NCI-H2107 (cell line): ENCODE results near the gene TFIP11.

ENCODE experiments used
- DNase-seq: peaks from one replicate; lab custom pipeline; 2025; lab: John Stamatoyannopoulos, UW

The TFIP11 gene

DNA sequence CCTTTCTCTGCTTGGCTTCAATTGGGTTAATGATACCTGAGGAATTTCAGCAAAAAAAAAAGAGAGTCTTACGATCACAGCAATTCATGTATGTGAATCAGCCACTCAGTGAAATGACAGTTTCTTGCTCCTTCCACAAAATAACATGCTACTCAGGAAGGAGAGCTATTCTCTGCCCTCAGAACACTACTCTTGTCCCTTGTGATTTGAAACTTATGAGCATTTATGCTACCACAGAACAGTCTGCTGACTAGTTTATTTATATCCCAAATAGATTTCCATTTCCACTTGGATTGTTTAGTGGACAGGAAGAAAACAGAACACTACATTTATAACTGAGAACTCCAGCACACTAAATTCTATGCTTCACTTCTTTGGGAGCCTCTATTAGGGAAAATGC lies 8.5 kb downstream of the TFIP11 start:
- no peak for DNase-seq

DNA sequence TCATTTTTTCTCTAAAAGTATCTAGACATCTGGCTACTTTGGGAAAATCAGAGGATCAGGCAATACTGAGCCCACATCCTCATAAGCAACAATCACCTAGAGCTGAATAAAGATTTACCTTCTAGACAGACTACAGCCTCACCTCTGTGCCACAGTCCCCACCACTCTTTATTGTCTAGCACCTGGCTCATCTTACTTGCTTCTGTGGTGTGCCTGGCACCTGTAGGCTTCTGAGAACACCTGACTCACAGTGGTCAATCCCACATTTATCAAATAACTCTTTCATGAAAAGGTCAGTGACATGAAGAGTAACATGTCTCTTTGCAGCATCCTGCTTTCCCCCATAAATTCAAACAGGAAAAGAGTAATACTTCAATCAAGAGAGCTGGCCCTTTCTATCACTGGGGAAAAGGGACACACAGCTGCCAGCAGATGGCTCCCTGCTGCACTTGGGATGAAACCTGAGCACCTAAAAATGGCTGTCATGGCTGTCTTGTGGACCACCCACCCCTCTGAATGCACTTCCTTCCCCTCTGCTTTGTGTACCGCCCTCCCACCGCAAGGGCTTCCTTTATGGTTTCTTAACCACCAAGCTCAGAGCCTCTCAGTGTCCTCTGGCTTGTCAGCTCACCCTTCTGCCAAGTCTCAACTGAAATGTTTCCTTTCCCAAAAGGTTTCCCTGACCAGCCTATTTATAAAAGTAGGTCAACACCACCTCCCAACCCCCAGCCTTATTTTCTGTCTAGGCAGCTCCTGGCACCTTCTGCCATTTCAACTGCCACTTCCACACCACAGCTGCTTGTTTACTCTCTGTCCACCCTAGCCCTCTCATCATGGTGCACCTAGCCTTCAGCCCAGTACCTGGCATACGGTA lies 9.3 kb downstream of the TFIP11 start:
- no peak for DNase-seq

DNA sequence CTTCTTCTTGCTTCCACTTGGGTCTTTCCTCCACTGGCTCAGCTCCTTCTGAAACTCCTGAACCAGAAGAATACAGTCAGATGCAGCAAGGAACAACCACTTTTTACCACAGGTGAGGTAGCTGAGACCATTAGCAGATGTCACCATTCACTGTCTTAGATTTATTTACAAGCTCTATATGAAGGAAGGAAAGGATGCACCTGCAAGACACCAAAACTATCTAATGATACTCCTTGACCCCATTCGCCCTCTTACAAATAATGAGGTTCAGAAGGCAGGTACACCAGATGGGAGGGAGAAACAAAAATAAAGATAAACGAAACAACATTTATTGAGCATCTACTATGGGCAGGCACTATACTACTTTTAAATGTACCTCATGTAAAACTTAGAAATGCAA lies 10.3 kb downstream of the TFIP11 start:
- DNase-seq = no peak

DNA sequence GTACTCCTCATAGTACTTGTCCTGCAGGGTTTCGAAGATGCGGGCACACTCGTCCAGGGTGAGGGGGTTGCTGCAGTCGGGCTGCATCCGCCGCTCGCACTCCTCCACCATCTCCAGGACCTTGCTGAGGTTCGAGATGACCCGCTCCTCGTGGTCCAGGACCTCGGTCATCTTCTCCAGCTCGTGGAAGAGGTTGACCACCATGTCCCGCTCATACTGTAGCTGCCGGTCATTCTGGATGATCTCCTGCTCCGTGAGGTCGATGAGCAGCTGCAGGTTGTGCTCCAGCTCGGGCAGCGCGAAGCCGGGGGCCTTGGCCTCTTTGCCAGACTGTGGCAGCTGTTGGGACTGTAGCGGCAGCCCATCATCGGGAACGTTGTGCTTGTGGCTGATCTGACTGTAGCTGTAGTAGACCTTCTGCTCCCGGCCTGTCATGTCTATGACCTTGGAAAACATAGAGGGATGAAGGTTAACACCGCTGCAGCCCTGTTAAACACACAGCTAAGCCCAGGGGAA lies 13.0 kb downstream of the TFIP11 start:
- no peak for DNase-seq

DNA sequence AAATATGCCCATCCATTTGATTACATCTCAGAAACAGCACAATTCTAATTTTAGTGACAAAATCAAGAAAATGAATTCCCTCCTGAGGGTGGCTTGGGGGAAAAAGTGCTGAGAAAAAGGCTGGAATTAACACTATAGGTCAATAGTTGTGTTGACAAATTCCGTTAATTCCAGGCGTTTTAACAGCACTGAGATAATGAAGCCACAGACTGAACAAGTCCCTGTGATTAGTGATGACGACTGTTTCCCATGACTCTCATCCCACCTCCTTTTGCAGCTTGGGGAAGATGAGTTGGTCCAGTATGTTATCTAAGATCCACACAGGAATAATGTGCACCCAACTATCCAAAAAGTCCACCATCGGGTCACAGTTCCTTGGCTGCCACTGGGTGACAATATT lies 15.8 kb downstream of the TFIP11 start:
- no peak for DNase-seq

DNA sequence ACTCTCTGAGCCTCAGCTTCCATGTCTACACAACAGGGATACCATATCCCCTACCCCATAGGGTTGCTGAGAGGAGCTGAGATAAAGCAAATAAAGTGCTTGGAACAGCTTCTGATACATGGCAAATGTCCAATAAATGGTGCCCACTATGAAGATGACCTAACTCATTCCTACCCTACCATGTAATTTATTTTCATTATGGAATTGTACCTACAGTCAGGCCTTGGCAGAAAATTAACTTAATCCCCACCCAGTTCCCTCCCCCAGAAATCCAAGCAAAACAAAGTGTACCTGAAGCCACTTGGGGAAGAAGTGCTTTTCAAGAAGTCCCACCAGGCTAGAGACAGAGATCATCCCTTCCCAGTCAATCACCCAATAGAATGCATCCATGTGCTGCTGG lies 17.8 kb downstream of the TFIP11 start:
- no peak for DNase-seq

DNA sequence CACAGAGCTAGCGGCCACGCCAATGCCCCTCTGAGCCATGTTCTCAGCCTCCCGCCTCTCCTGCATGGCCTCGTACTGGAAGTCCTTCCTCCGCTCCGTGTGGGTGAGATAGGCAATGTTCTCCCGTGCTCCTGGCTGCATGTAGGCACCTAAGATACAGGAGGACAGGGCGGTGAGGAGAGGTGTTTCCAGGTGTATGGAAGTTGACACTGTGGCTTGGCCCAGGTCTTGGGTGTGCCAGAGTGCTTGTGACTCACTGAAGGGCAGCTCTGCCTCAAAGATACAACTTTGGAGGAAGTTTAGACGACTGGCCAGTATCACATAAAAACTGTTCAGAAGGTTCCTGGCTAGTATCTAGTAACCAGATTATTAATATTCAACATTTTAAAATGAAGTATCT lies 20.1 kb downstream of the TFIP11 start:
- DNase-seq = no peak

DNA sequence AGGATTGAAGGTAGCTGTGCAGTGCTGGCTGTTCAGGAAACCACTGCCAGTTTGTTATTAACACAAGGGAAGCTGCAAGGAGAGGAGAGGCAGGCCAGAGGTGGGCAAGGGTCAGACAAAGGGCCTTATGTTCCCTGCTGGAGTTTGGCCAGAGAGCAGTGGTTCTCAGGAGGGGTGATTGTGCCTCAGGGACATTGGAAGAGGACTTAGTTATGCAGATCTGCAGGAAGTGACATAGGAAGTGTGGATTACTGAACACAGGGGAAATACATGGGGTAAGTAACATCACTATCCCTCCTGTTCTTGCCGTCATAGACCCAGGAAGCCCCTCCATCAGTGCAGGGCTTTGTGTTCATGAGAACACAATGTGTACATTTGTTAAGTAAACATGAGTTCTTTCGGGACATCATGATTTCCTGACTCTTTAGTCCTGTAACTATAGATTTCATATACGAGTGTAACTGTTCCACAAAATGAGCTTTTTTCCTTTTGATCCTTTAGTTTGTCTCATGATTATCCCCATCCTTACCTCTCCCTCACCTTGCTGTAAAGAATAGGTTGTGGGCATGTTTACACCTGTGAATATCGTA lies 22.7 kb downstream of the TFIP11 start:
- DNase-seq = no peak

DNA sequence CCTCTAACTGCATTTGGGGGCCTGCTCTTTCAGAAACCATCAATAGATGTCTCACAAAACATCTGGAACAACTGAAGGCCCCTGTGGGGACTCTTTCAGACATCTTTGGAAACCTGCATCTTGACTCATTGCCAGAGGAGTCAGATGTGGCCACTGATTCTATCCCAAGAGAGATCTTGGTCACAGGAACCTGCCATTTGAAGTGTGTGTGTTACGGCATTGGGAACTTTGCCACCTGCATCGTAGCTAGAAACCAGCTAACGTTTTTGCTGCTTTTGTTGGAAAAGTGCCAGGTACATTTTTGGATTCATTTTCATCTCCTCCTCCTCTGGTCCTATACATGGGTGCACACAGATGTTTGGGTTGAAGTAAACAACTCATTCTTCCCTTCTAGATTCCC lies 24.3 kb downstream of the TFIP11 start:
- no peak for DNase-seq

DNA sequence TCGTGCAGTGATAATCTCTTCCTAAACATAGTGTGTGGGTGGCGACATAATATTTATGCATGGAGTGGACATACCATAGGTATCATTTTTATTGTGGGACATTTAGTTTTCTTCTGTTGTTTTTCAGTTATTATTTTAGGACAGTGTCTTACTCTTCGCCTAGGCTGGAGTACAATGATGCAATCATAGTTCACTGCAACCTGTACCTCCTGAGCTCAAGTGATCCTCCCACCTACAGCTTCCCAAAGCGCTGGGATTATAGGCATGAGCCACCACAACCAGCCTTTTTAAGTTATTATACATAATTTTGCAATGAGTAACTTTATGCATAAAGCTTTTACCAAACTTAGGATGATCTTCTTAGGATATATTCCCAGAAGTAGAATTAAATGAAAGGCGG lies 25.9 kb downstream of the TFIP11 start:
- DNase-seq = no peak

DNA sequence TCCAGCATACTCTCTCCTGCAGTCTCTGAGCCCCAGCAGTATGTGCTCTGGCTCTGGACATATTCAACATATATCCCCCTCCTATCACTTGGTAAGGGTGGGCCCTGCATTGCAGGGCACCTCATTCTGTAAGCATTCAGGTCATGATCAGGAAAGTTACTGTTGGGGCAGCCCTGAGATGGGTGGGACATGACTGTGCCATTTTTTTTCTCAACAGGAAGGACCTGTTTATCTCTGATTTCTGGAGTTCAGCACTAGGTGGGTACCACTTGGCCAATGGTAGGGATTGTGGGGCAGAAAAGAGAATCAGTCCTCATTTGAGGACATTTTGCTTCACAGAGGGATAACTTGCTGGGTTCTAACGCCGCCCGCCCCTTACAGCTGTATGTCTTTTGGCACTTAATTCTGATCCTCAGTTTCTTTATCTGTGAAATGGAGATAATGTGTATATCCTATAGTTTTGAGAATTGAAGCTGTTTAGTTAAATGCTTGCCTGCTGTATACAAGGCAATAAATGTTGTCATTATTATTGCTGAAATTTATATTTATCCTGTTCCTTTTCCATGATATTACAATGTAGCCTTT lies 26.4 kb downstream of the TFIP11 start:
- no peak for DNase-seq

DNA sequence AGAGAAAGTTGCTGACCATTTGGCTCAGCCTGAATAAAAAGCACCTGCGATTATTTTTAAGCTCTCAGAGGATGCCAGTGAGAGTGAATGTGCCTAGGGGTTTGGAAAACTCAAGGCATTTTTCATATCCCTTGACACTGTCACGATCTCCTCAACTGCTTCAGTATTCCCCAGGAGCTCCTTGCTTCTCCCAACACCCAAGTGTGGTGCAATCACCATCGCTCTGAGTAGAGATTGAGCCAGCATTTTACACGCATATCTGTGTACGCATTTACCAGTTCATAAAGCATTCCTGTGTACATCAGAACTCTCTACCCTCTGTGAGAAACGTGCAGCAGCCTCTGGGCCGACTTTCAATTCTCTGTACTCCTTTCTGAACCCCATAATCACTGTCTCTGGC lies 27.3 kb downstream of the TFIP11 start:
- no peak for DNase-seq

DNA sequence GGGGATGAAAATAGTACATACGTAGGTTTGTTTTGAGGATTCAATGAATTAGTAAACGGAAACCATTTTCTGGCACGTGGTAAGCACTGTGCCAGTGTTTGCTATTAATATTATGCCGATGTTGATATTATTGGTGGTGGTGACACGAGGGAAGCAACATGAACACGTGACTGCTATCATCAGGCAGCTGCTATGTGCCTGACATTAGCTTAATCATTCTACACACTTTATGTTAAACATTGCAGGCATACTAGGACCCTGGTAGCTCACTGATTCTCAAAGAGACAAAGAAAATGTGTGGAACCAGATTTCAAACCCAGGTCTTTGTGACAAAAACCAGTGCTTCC lies 27.9 kb downstream of the TFIP11 start:
- no peak for DNase-seq

DNA sequence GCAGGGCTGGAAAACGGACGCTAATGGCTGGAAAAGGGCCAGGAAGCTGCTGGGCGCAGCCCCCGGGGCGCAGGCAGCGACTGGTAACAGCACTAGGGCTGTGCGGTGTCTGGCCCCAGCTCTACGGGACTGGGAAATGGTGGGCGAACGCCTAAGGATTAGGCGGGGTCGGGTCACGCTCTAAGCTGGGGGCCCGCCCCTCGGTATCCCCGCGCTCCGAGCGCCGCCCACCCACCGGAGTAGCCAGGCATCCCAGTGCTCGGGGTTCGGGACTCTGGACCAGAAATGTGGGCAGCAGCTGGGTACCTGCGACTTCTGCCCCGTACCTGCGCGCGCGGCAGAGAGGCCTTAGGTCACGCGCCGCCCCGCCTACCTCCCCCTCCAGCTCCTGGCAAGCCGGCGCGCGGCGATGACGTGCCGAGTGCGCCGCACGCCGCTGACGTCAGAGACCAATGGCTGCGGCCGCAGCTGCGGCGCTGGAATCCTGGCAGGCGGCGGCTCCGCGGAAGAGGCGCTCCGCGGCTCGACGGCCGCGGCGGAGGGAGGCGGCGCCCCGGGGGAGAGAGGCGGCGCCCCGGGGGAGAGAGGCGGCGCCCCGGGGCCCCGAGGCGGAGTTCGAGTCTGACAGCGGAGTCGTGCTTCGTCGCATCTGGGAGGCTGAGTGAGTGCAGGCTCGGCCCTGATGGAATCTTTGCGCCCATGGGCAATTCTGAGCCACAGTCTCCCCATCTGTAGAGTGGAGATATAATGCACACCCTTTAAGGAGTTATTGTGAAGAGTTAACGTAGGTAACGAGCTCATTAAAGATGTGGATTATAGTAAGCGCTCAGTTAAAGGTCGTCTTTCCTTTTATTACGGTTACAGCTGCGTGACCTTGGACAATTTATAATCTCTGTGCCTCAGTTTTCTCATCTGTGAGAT lies 28.6 kb downstream of the TFIP11 start, which contains the start of the genes HPS4 and SRRD:
Gene HPS4, minus strand, starts transcription at position 345 of the 921 bp plus-strand sequence. CDS start 2,021 bp downstream, outside the sequence.
Gene SRRD, plus strand, starts transcription at position 439 of the 921 bp plus-strand sequence. Its CDS starts 14 bp downstream, at position 453.
- DNase-seq = peak; percentile 63

DNA sequence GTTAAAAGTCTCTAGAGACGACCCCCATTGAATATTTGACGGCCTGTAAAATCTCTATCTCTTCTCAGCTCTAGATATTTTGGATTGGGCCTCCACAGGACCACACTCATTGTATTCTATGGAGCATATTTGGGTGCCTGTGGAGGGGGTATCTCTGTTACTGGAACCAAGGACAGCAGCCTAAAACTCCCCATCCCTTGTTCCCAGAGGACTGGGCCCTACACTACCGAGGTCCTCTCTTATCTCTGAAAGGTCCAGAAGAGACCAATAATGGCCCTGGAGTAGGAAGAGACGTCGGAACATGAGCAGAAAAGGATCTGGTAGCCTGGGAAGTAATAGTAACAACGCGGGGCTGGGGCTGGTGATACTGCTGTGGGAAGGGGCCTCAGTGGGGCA lies 29.2 kb downstream of the TFIP11 start:
- DNase-seq = no peak

DNA sequence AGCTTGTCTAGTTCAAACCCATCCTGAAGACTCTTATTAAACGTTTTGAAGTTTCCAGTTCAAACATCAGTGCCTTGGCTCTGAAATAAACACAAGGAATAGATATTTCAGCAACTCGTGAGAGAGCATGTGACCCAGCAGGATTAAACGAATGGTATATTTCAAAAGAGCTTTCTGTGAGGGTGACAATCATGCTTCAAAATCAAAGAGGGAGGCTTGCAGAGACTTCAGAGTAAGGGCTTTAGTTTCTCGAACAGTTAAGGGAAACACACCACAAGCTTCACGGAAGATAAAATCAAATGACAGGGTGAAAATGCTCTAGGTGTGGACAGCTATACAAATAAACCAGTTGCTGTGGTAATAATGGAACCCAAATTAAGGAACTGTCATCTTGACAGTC lies 30.1 kb downstream of the TFIP11 start:
- DNase-seq = no peak

DNA sequence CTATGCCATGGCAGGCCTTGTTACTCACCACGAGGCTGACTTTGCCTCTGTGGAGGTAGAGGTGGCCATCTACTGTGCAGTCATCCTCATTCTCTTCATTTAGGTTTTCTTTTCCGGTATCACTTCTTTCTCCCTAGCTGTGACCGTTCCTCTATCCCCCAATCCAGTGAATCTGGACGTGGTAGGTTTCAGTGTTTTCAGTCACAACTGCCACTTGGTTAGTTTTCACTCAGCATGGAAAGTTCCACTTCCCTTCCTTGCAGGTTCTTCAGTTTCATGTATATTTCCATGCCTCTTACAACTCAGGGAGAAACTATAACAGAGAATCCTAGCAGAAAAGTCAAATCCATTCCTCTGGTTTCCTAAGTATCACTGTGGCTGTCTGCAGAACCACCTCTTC lies 30.6 kb downstream of the TFIP11 start:
- no peak for DNase-seq

DNA sequence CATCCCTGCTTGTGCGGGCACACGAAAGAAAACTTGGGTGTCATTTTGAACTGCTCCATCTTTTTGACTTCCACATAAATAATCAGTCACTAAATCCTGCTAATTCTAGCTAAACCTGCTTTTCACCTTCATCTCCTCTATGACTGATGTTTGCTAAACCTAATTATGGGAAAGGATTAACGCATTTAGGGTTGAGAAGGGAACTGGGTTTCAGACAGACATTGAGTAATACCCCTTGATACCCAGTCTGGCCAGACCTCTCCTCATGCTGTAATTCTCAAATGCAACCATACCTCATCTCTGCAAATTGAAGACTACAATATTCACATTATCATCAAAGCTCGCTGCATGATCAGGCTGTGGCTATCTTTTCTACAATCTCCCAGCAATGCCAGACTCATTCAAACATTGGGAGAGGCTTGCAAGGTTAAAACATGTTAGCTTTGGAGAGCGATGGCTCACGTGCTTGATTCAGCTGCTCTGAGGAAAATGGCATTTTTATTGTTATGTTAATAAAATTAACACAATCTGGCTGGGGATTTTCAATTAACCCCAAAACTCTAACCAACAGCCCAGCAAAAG lies 31.1 kb downstream of the TFIP11 start:
- no peak for DNase-seq

DNA sequence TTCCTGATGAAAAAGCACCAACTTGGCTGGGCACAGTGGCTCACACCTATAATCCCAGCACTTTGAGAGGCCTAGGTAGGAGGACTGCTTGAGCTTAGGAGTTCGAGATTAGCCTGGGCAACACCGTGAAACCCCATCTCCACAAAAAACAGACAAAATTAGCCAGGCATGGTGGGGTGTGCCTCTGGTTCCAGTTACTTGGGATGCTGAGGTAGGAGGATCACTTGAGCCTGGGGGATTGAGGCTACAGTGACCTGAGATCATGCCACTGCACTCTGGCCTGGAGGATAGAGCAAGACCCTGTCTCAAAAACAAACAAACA lies 31.7 kb downstream of the TFIP11 start:
- no peak for DNase-seq

DNA sequence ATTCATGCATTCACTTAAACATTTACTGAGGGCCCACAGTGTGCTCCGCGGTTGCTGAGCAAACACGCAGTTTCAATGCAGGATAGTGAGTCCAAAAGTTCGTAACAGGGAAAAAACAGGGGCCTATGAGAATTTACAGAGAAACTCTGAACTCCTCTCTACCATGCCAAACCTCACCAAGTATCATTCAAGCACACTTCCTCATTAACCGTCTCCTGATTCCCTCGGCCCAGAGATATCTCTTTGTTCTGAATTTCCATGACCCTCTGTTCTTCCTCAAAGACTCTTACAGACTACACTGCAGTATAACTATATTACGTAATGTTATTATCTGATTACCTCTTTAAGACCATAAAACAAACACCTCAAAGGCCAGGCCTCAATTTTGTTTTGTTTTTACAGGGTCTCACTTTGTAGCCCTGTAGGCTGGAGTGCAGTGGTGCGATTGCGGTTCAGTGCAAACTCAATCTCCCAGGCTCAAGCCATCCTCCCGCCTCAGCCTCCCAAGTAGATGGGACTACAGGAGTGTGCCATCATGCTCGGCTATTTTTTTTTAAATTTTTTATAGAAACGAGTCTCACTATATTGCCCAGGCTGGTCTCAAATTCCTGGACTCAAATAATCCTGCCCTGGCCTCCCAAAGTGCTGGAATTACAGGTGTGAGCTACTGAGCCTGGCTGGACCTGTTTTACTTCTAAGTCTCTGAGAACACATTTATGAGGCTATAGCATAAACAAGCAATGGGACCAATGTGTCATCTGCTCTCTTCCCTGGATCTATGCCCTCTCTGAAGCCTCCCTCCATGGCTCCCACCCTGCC lies 32.3 kb downstream of the TFIP11 start:
- no peak for DNase-seq
